Kidney (tissue), 14 donors: ENCODE measurements around the gene GP2. TPM values are rescaled to one million over a fixed set of nuclear protein-coding genes. Genes with fewer than 3 reads are reported as not detected.

Experiments
- DNase-seq, 5 donors: peaks; one replicate each; pipeline ENCODE4 v3.0.0-alpha.2; 2013 to 2020
- FAIRE-seq: peaks from 2 replicates; lab custom pipeline; 2012; peaks lifted over from hg19 to GRCh38; lab: Jason Lieb, UNC
- H3K27ac ChIP-seq, 2 donors: one replicate each; pipeline ENCODE4 v1.7.0; 2013; ENCODE audit warnings: low read depth in 2 of 2, low read length in 2 of 2, inconsistent platforms in 1 of 2
- H3K27me3 ChIP-seq: one replicate; pipeline ENCODE4 v1.7.1; 2013; ENCODE audit warnings: low read length, inconsistent platforms; ENCODE audit not compliant: control insufficient read depth, insufficient read depth
- H3K36me3 ChIP-seq, 3 donors: one replicate each; pipeline versions ENCODE4 v1.7.0 to v1.7.1; 2013; ENCODE audit warnings: low read length in 3 of 3, control low read depth in 1 of 3, inconsistent platforms in 1 of 3; ENCODE audit not compliant: insufficient read depth in 3 of 3, control insufficient read depth in 2 of 3
- H3K4me1 ChIP-seq, 3 donors: one replicate each; pipeline versions ENCODE4 v1.7.0 to v1.7.1; 2013; ENCODE audit warnings: low read length in 3 of 3, inconsistent platforms in 1 of 3, low read depth in 1 of 3; ENCODE audit not compliant: control insufficient read depth in 2 of 3, insufficient read depth in 2 of 3
- H3K4me3 ChIP-seq, 3 donors: one replicate each; pipeline versions ENCODE4 v1.7.0 to v1.8.1; 2013; ENCODE audit warnings: low read length in 3 of 3, control low read depth in 1 of 3, inconsistent platforms in 1 of 3
- H3K9ac ChIP-seq, 3 donors: one replicate each; pipeline versions ENCODE4 v1.7.0 to v1.7.1; 2013; ENCODE audit warnings: low read length in 3 of 3, control low read depth in 1 of 3, inconsistent platforms in 1 of 3
- H3K9me3 ChIP-seq, 3 donors: one replicate each; pipeline versions ENCODE4 v1.7.0 to v1.7.1; 2013; ENCODE audit warnings: low read length in 3 of 3, control low read depth in 1 of 3, inconsistent platforms in 1 of 3; ENCODE audit not compliant: control insufficient read depth in 2 of 3, insufficient read depth in 1 of 3
- CTCF ChIP-seq: IDR thresholded peaks from 3 replicates; pipeline ENCODE4 v1.5.1; 2012; ENCODE audit warnings: mild to moderate bottlenecking, moderate library complexity, borderline replicate concordance; ENCODE audit not compliant: insufficient read depth; ENCODE audit errors: extremely low read depth
- intact Hi-C: fragments of 100-400 bp; cut with DNase I; formaldehyde crosslinking; loops from one replicate; pipeline ENCODE4 v1.11.1; 2022
- polyA plus RNA-seq: library from polyadenylated mRNA; stranded (reverse); fragments of 350-450 nt; fragmentation: Illumina TruSeq; extraction: RNeasy Lipid Tissue Mini Kit (QIAGEN cat#74804); gene quantifications from one replicate; pipeline ENCODE4 v1.2.3, GENCODE V29; 2014; ENCODE audit warnings: low read depth, low replicate concordance; ENCODE audit not compliant: insufficient read depth
- total RNA-seq: library from RNA; stranded (reverse); fragmentation: NEBNext Ultra II Directional; extraction: Animal tissue kit (Norgen Biotek cat#: 25700); gene quantifications from one replicate; pipeline ENCODE4 v1.2.1, GENCODE V29; 2021
- donor health status: control.
- donor health status: control.
- donor health status: control.
- donor health status: control.
- donor health status: control.
- donor health status: DM: yes; HTN: yes; CAD: no.
- donor health status: Normal renal cell carcinoma (clear cell type).

Gene GP2
- total and polyA plus RNA-seq, 2 donors from 2014 or later: 0.94 to 9.3 TPM

GRCh38 chr16:20300312-20301097, 26.8 kb downstream of the GP2 start:
- no peaks in the 10 kb centered on the region for H3K36me3 ChIP-seq
- no peak overlapping the region for H3K9ac ChIP-seq
- no peaks in the 10 kb centered on the region for H3K9me3 ChIP-seq
- intact Hi-C loops: no loop called here
- no peaks in the 10 kb centered on the region for H3K27me3 ChIP-seq
- FAIRE-seq (no peak), DNase-seq (peak in 4 of 5 donors; percentile 35 to 72 (median 56))
- H3K4me1 ChIP-seq: no peaks in the 10 kb centered on the region
- peak; percentile 72 for TF ChIP-seq CTCF
- no peak overlapping the region for H3K4me3 ChIP-seq
- H3K27ac ChIP-seq: no peak overlapping the region

DNA sequence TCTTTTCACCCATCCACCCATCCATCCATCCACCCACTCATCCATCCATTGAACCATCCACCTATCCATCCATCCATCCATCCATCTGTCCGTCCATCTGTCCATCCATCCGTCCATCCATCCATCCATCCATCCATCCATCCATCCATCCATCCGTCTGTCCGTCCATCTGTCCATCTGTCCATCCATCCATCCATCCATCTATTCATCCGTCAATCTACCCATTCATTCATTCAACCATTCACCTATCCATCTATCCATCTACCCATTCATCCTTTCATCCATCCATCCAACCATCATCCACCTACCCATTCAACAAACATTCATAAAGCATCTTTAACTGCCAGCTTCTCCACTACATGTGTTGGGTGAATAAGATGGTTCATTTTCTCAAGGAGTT, 28.9 kb downstream of the GP2 start:
- H3K4me1 ChIP-seq: no peaks in the 10 kb centered on the region
- no peak overlapping the region for H3K9ac ChIP-seq
- FAIRE-seq (no peak), DNase-seq (no peak)
- H3K27me3 ChIP-seq: no peaks in the 10 kb centered on the region
- no peak overlapping the region for H3K27ac ChIP-seq
- TF ChIP-seq CTCF: no peak
- H3K9me3 ChIP-seq: no peaks in the 10 kb centered on the region
- intact Hi-C loops: no loop called here
- no peaks in the 10 kb centered on the region for H3K36me3 ChIP-seq
- no peak overlapping the region for H3K4me3 ChIP-seq

- no peak for TF ChIP-seq CTCF
- no peak overlapping the region for H3K4me3 ChIP-seq
- H3K4me1 ChIP-seq: no peaks in the 10 kb centered on the region
- no peaks in the 10 kb centered on the region for H3K9me3 ChIP-seq
- no peak for DNase-seq
- no peak for FAIRE-seq
- no peaks in the 10 kb centered on the region for H3K27me3 ChIP-seq
- no peak overlapping the region for H3K9ac ChIP-seq
- intact Hi-C loops: no loop called here
- H3K36me3 ChIP-seq: no peaks in the 10 kb centered on the region
- no peak overlapping the region for H3K27ac ChIP-seq
These were observed 35.8 kb downstream of the GP2 start for GRCh38 chr16:20291208-20292206.
